WTC11 (cell line): Measurements from ENCODE around the gene INPP4A. TPM values are rescaled to one million over a fixed set of nuclear protein-coding genes. Genes with fewer than 3 reads are reported as not detected.

Experiments
- ATAC-seq: fragments of 200-7000 bp; cut with Tn5 transposase; 2 replicates; pipeline ENCODE4 v1.10.0; 2021; ENCODE audit warnings: mild to moderate bottlenecking, moderate library complexity
- CTCF ChIA-PET: fragments of 300-600 bp; sonication (Branson Sonifier 250); formaldehyde crosslinking; loops from one replicate; lab custom pipeline; 2021; ENCODE audit warnings: antibody characterized with exemption; lab: Charles Lee
- POLR2A ChIA-PET: fragments of 350-600 bp; sonication (Branson Sonifier 250); formaldehyde crosslinking; loops from one replicate; lab custom pipeline; 2021; ENCODE audit warnings: antibody characterized with exemption; lab: Charles Lee
- DNase-seq: peaks from one replicate; pipeline ENCODE4 v3.0.0; 2021; ENCODE audit warnings: low spot score
- H3K27ac Mint-ChIP-seq: 2 replicates; pipeline ENCODE4 v1.8.0; 2021; ENCODE audit warnings: mixed read lengths
- H3K27me3 Mint-ChIP-seq: 2 replicates; pipeline ENCODE4 v1.8.0; 2021; ENCODE audit warnings: low read depth, mild to moderate bottlenecking, moderate library complexity, mixed read lengths
- H3K36me3 Mint-ChIP-seq: 2 replicates; pipeline ENCODE4 v1.8.0; 2021; ENCODE audit warnings: mixed read lengths
- H3K4me1 Mint-ChIP-seq: 2 replicates; pipeline ENCODE4 v1.8.0; 2022; ENCODE audit warnings: mixed read lengths
- H3K4me3 Mint-ChIP-seq: 2 replicates; pipeline ENCODE4 v1.8.0; 2021; ENCODE audit warnings: mild to moderate bottlenecking, moderate library complexity, mixed read lengths
- H3K9me3 Mint-ChIP-seq: 2 replicates; pipeline ENCODE4 v1.8.0; 2021; ENCODE audit warnings: mixed read lengths
- ATF6 ChIP-seq: sonication (generic); formaldehyde crosslinking; IDR thresholded peaks from 2 replicates; pipeline ENCODE4 v1.8.1; 2023; ENCODE audit warnings: mild to moderate bottlenecking, missing genetic modification reagents
- CREM ChIP-seq: sonication (generic); formaldehyde crosslinking; IDR thresholded peaks from 2 replicates; pipeline ENCODE4 v1.8.1; 2022; ENCODE audit warnings: mild to moderate bottlenecking, missing genetic modification reagents, moderate library complexity
- ELF4 ChIP-seq: sonication (generic); formaldehyde crosslinking; IDR thresholded peaks from 2 replicates; pipeline ENCODE4 v1.8.1; 2022; ENCODE audit warnings: low read depth, mild to moderate bottlenecking, moderate library complexity, missing genetic modification reagents
- FOXJ3 ChIP-seq: sonication (generic); formaldehyde crosslinking; IDR thresholded peaks from 2 replicates; pipeline ENCODE4 v1.9.0; 2021; ENCODE audit warnings: missing genetic modification reagents, mild to moderate bottlenecking, borderline replicate concordance
- GABPB1 ChIP-seq: sonication (generic); formaldehyde crosslinking; IDR thresholded peaks from 2 replicates; pipeline ENCODE4 v1.8.1; 2023; ENCODE audit warnings: mild to moderate bottlenecking, missing genetic modification reagents
- IRF1 ChIP-seq: sonication (generic); formaldehyde crosslinking; IDR thresholded peaks from 2 replicates; pipeline ENCODE4 v1.8.0; 2023; ENCODE audit warnings: missing genetic modification reagents
- JUN ChIP-seq: sonication (generic); formaldehyde crosslinking; IDR thresholded peaks from 2 replicates; pipeline ENCODE4 v1.8.0; 2023; ENCODE audit warnings: mild to moderate bottlenecking, missing genetic modification reagents
- KAT7 ChIP-seq: sonication (generic); formaldehyde crosslinking; IDR thresholded peaks from 2 replicates; pipeline ENCODE4 v1.8.1; 2023; ENCODE audit warnings: missing genetic modification reagents, mild to moderate bottlenecking, borderline replicate concordance
- MLX ChIP-seq: sonication (generic); formaldehyde crosslinking; IDR thresholded peaks from 2 replicates; pipeline ENCODE4 v1.8.1; 2023; ENCODE audit warnings: mild to moderate bottlenecking, missing genetic modification reagents, moderate library complexity
- MYBL2 ChIP-seq: sonication (generic); formaldehyde crosslinking; IDR thresholded peaks from 2 replicates; pipeline ENCODE4 v1.8.1; 2023; ENCODE audit warnings: mild to moderate bottlenecking, moderate library complexity, missing genetic modification reagents
- NFE2L1 ChIP-seq: sonication (generic); formaldehyde crosslinking; IDR thresholded peaks from 2 replicates; pipeline ENCODE4 v1.8.1; 2023; ENCODE audit warnings: missing genetic modification reagents
- RORB ChIP-seq: fragments of 250-450 bp; sonication (Bioruptor Pico); IDR thresholded peaks from 2 replicates; pipeline ENCODE4 v1.9.0; 2021; ENCODE audit warnings: mild to moderate bottlenecking
- SMAD3 ChIP-seq: sonication (generic); formaldehyde crosslinking; IDR thresholded peaks from 2 replicates; pipeline ENCODE4 v1.8.0; 2022; ENCODE audit warnings: missing genetic modification reagents, mild to moderate bottlenecking, borderline replicate concordance
- SP1 ChIP-seq: sonication (generic); formaldehyde crosslinking; conservative IDR thresholded peaks from 2 replicates; pipeline ENCODE4 v1.8.1; 2022; ENCODE audit warnings: missing genetic modification reagents
- TCF7 ChIP-seq: sonication (generic); formaldehyde crosslinking; IDR thresholded peaks from 2 replicates; pipeline ENCODE4 v1.8.0; 2022; ENCODE audit warnings: mild to moderate bottlenecking, low read depth, missing genetic modification reagents, moderate library complexity
- TP53 ChIP-seq: sonication (generic); formaldehyde crosslinking; IDR thresholded peaks from 2 replicates; pipeline ENCODE4 v1.8.1; 2023; ENCODE audit warnings: mild to moderate bottlenecking, missing genetic modification reagents
- ZBTB21 ChIP-seq: sonication (generic); formaldehyde crosslinking; IDR thresholded peaks from 2 replicates; pipeline ENCODE4 v1.8.1; 2023; ENCODE audit warnings: mild to moderate bottlenecking, missing genetic modification reagents, borderline replicate concordance
- ZNF396 ChIP-seq: fragments of 250-450 bp; sonication (Bioruptor Pico); IDR thresholded peaks from 2 replicates; pipeline ENCODE4 v1.8.0; 2021; ENCODE audit warnings: mild to moderate bottlenecking, moderate library complexity, borderline replicate concordance
- ZNF423 ChIP-seq: fragments of 250-450 bp; sonication (Bioruptor Pico); IDR thresholded peaks from 2 replicates; pipeline ENCODE4 v2.1.2; 2022; ENCODE audit warnings: mild to moderate bottlenecking, moderate library complexity
- total RNA-seq: library from RNA; stranded (reverse); gene quantifications from 3 replicates; pipeline ENCODE4 v1.2.3, GENCODE V29; 2021
- TF ChIP-seq, protein P1 (sequence below): sonication (generic); formaldehyde crosslinking; IDR thresholded peaks from 2 replicates; pipeline ENCODE4 v1.8.0; 2022; ENCODE audit warnings: missing genetic modification reagents

INPP4A gene
- total RNA-seq, 1 experiment from 2014 or later, result 38.3 TPM

GRCh38 chr2:98458207-98458606 lies 13.5 kb downstream of the INPP4A start (continued):
- no peak for TF ChIP-seq MLX
- TF ChIP-seq, protein P1, sequence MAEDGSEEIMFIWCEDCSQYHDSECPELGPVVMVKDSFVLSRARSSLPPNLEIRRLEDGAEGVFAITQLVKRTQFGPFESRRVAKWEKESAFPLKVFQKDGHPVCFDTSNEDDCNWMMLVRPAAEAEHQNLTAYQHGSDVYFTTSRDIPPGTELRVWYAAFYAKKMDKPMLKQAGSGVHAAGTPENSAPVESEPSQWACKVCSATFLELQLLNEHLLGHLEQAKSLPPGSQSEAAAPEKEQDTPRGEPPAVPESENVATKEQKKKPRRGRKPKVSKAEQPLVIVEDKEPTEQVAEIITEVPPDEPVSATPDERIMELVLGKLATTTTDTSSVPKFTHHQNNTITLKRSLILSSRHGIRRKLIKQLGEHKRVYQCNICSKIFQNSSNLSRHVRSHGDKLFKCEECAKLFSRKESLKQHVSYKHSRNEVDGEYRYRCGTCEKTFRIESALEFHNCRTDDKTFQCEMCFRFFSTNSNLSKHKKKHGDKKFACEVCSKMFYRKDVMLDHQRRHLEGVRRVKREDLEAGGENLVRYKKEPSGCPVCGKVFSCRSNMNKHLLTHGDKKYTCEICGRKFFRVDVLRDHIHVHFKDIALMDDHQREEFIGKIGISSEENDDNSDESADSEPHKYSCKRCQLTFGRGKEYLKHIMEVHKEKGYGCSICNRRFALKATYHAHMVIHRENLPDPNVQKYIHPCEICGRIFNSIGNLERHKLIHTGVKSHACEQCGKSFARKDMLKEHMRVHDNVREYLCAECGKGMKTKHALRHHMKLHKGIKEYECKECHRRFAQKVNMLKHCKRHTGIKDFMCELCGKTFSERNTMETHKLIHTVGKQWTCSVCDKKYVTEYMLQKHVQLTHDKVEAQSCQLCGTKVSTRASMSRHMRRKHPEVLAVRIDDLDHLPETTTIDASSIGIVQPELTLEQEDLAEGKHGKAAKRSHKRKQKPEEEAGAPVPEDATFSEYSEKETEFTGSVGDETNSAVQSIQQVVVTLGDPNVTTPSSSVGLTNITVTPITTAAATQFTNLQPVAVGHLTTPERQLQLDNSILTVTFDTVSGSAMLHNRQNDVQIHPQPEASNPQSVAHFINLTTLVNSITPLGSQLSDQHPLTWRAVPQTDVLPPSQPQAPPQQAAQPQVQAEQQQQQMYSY, result no peak

DNA sequence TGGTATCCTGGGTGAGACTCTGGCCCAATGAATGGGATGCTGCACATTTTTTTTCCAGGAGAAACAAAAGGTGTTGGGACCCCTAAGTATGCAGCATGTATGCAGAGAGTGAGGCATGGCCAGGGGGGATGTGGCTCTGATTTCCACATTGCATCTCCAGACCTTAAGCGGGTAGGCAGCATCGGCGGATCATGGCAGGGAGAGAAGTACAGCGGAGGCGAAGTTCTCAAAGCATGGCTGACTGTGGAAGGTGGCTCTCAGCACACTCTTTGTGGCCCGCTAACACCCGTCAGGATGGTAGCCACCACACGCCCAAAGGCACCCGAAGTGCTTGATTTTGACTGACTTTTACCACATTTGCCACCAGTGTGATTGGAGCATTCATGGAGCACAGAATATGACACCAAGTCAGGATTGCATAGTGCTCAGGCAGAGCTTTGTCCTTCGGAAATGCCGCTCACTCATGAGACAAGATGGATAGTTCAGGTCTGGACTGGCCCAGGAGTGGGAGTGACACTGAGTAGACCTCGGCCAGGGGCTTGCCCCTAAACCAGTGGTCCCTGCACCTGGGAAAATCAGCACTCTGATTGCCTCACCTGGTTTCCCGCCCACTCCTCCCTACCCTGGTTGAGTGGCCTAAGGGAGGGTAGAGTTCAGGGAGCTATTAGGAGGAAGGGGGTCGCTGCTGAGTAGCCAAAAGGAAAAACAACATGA lies 14.2 kb downstream of the INPP4A start:
- peak overlapping the region; percentile 51 for H3K27ac Mint-ChIP-seq
- ATAC-seq, result peak; percentile 15
- no peaks in the 10 kb centered on the region for H3K27me3 Mint-ChIP-seq
- no peaks in the 10 kb centered on the region for H3K9me3 Mint-ChIP-seq
- H3K4me1 Mint-ChIP-seq, result peaks cover 57% of the 10 kb centered on the region
- no peak overlapping the region for H3K4me3 Mint-ChIP-seq
- TF ChIP-seq GABPB1 (CRISPR knock-in tag) (no peak), ZNF396 (CRISPR knock-in tag) (no peak), MLX (no peak), SP1 (no peak), CREM (CRISPR knock-in tag) (no peak), FOXJ3 (CRISPR knock-in tag) (no peak), TP53 (CRISPR knock-in tag) (no peak), SMAD3 (CRISPR knock-in tag) (no peak), ZNF423 (no peak), IRF1 (no peak), TCF7 (CRISPR knock-in tag) (no peak), ELF4 (CRISPR knock-in tag) (no peak), KAT7 (CRISPR knock-in tag) (no peak), JUN (no peak), RORB (CRISPR knock-in tag) (no peak), ATF6 (CRISPR knock-in tag) (no peak), ZBTB21 (CRISPR knock-in tag) (no peak), NFE2L1 (CRISPR knock-in tag) (no peak), MYBL2 (CRISPR knock-in tag) (no peak)
- TF ChIP-seq, all 79 proteins: peak for 0
- CTCF ChIA-PET, result interaction anchor here (1.5 kb wide), 1 partner anchor 28 kb away, joined by 4 read pairs; no protein-coding TSS in a partner anchor
- POLR2A ChIA-PET, result no interaction called here
- H3K36me3 Mint-ChIP-seq, result peaks cover 4% of the 10 kb centered on the region; the same call in 1 of the 2 replicates
- no peak for DNase-seq
